Stimulated activated memory B cell treated with anti-CD40 and anti-IgM and Interleukin-4, amounts not matched to agents 10 μg/mL and 1 μg/mL and 100 μg/mL, for 72 hours (primary cell): ENCODE results near the gene OXA1L.
"Not testable (repeated sequence)": the region's sequence is repeated elsewhere in the genome, so short reads cannot be mapped to it uniquely, and the experiment has no call there.

Experiments
- ATAC-seq: fragments of 150-1000 bp; cut with Tn5 transposase; 2 replicates; pipeline ENCODE4 v1.10.0; 2021
- H3K27ac Mint-ChIP-seq: one replicate; pipeline ENCODE4 v1.8.0; 2022; ENCODE audit warnings: mild to moderate bottlenecking, mixed read lengths
- H3K27me3 Mint-ChIP-seq: one replicate; pipeline ENCODE4 v1.8.0; 2022; ENCODE audit warnings: mixed read lengths
- H3K36me3 Mint-ChIP-seq: one replicate; pipeline ENCODE4 v1.8.0; 2022; ENCODE audit warnings: mixed read lengths
- H3K4me1 Mint-ChIP-seq: one replicate; pipeline ENCODE4 v1.8.0; 2022; ENCODE audit warnings: mixed read lengths
- H3K4me3 Mint-ChIP-seq: one replicate; pipeline ENCODE4 v1.8.0; 2022; ENCODE audit warnings: mild to moderate bottlenecking, moderate library complexity, mixed read lengths
- H3K9me3 Mint-ChIP-seq: one replicate; pipeline ENCODE4 v1.8.0; 2022; ENCODE audit warnings: mixed read lengths

OXA1L gene

GRCh38 chr14:22748631-22749068 is 17.8 kb upstream of the OXA1L start:
- H3K4me3 Mint-ChIP-seq = peak overlapping the region; percentile 57
- peak; percentile 64 for ATAC-seq

DNA sequence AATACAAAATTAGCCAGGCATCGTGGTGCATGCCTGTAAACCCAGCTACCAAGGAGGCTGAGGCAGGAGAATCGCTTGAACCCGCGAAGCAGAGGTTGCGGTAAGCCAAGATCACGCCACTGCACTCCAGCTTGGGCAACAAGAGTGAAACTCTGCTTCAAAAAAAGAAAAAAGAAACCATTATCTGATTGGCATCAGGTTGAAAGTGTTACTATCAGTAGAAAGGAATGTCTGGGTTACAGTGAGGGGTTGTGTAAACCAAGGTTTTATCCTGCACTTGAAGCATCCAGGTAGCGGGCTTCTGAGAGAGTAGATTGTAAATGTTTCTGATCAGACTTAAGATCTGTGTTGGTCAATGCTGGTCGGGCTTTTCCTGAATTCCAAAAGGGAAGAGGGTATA is 14.1 kb upstream of the OXA1L start:
- ATAC-seq = no peak
- Mint-ChIP-seq H3K27me3 (no peaks in the 10 kb centered on the region), H3K4me3 (no peak overlapping the region), H3K4me1 (peaks cover 24% of the 10 kb centered on the region), H3K27ac (no peak overlapping the region), H3K36me3 (no peaks in the 10 kb centered on the region), H3K9me3 (no peaks in the 10 kb centered on the region)

More at GRCh38 chr14:22748631-22749068, 17.8 kb upstream of the OXA1L start:
- H3K9me3 Mint-ChIP-seq = no peaks in the 10 kb centered on the region
- H3K36me3 Mint-ChIP-seq = no peaks in the 10 kb centered on the region
- H3K4me1 Mint-ChIP-seq = peaks cover 17% of the 10 kb centered on the region
- H3K27ac Mint-ChIP-seq = peak overlapping the region; percentile 89
- H3K27me3 Mint-ChIP-seq = no peaks in the 10 kb centered on the region

- H3K4me1 Mint-ChIP-seq = peaks cover 14% of the 10 kb centered on the region
- H3K36me3 Mint-ChIP-seq = no peaks in the 10 kb centered on the region
- H3K9me3 Mint-ChIP-seq = no peaks in the 10 kb centered on the region
- no peak overlapping the region for H3K27ac Mint-ChIP-seq
- H3K4me3 Mint-ChIP-seq = no peak overlapping the region
- ATAC-seq = no peak
- no peaks in the 10 kb centered on the region for H3K27me3 Mint-ChIP-seq
These were observed 12.9 kb upstream of the OXA1L start for GRCh38 chr14:22753586-22753985.

GRCh38 chr14:22757972-22758650 is 8.4 kb upstream of the OXA1L start:
- H3K27ac Mint-ChIP-seq, H3K27me3 Mint-ChIP-seq, ATAC-seq, H3K4me3 Mint-ChIP-seq, H3K9me3 Mint-ChIP-seq: not testable (repeated sequence)
- peaks cover 32% of the 10 kb centered on the region for H3K36me3 Mint-ChIP-seq
- H3K4me1 Mint-ChIP-seq = peaks cover 10% of the 10 kb centered on the region

DNA sequence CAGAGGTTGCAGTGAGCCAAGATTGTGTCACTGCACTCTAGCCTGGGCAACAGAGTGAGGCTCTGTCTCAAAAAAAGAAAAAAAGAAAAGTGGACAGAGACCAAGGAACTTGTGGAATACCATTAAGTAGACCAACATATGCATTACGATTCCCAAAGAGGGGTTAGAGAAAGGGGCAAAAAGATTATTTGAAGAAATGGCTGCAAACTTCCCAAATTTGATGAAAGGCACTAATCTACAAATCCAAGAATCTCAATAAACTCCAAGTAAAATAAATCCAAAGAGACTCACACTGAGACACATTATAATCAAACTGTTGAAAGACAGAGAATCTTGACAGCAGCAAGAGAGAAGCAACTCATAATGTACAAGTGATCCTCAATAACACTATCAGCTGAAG is 4.8 kb upstream of the OXA1L start:
- H3K27ac Mint-ChIP-seq = no peak overlapping the region
- peaks cover 34% of the 10 kb centered on the region for H3K36me3 Mint-ChIP-seq
- no peak overlapping the region for H3K4me3 Mint-ChIP-seq
- no peak for ATAC-seq
- peaks cover 5% of the 10 kb centered on the region for H3K4me1 Mint-ChIP-seq
- H3K27me3 Mint-ChIP-seq = no peaks in the 10 kb centered on the region
- H3K9me3 Mint-ChIP-seq = no peaks in the 10 kb centered on the region

DNA sequence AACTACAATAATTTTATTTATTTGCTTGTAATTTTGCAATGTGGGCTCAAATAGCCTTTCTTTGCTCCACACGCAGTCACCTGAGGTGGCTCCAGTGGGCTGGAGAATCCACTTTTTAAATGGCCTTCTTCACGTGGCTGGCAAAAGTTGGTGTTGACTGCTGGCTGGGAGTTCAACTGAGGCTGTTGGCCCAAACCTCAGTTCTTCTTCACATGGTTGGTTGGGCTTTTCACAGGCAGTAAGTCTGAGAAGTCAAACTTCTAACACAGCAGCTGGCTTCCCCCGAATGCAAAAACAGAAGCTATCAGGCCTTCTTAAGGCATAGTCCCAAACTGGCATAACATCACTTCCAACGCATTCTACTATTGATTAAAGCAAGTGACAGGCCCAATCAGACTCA is 2.1 kb upstream of the OXA1L start:
- ATAC-seq = no peak
- peaks cover 30% of the 10 kb centered on the region for H3K4me1 Mint-ChIP-seq
- no peaks in the 10 kb centered on the region for H3K27me3 Mint-ChIP-seq
- no peak overlapping the region for H3K27ac Mint-ChIP-seq
- peaks cover 48% of the 10 kb centered on the region for H3K36me3 Mint-ChIP-seq
- no peak overlapping the region for H3K4me3 Mint-ChIP-seq
- no peaks in the 10 kb centered on the region for H3K9me3 Mint-ChIP-seq

DNA sequence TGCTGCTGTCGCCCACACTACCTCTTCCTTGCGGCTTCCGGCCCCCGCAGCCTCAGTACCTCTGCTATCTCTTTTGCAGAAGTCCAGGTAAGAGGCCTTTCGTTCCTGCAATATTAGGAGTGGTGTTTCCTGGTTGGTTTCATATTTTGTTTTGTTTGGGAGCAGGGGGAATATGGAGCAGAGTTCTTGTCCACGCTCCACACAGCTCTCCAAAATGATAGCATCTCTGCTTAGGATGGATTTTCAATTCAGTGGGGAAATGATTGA is 768 bp downstream of the OXA1L start:
- peaks cover 50% of the 10 kb centered on the region for H3K36me3 Mint-ChIP-seq

DNA sequence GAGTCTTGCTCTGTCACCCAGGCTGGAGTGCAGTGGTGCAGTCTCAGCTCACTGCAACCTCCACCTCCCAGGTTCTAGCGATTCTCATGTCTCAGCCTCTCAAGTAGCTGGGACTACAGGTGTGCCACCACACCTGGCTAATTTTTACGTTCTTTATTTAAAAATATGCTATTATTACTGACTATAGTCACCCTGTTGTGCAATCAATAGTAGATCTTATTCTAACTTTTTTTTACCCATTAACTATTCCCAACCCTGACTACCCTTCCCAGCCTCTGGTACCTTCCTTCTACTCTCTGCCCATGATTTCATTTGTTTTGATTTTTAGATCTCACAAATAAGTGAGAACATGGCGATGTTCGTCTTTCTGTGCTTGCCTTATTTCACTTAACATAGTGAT is 2.5 kb downstream of the OXA1L start:
- H3K36me3 Mint-ChIP-seq = peaks cover 46% of the 10 kb centered on the region
- peaks cover 34% of the 10 kb centered on the region for H3K4me1 Mint-ChIP-seq
- H3K27me3 Mint-ChIP-seq = no peaks in the 10 kb centered on the region
- ATAC-seq = no peak
- peak overlapping the region; percentile 100 for H3K27ac Mint-ChIP-seq
- H3K9me3 Mint-ChIP-seq = no peaks in the 10 kb centered on the region
- H3K4me3 Mint-ChIP-seq = no peak overlapping the region

More for the DNA sequence above, 768 bp downstream of the OXA1L start:
- peak overlapping the region; percentile 95 for H3K4me3 Mint-ChIP-seq
- peak overlapping the region; percentile 100 for H3K27ac Mint-ChIP-seq
- H3K4me1 Mint-ChIP-seq = peaks cover 34% of the 10 kb centered on the region
- H3K27me3 Mint-ChIP-seq = no peaks in the 10 kb centered on the region
- no peaks in the 10 kb centered on the region for H3K9me3 Mint-ChIP-seq
- no peak for ATAC-seq

DNA sequence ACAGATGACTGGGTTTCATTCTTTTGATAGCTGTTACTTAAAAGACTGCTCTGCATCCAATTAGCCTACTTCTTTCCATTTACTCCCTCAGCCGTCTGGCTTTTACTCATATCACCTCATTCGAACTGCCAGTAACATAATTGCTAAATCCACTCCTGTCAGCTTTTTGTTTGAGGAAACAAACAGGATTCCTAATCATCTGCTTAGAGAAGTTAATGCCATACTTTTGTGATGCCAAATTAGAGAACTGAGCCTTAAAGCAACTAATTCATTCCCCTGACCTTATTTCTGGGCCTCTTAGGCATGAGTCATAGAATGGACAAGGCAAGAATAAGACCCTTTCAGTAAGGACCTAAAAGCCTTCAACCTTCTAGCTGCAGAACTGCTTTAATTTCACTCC is 2.9 kb downstream of the OXA1L start:
- Mint-ChIP-seq H3K27me3 (no peaks in the 10 kb centered on the region), H3K27ac (no peak overlapping the region), H3K36me3 (peaks cover 48% of the 10 kb centered on the region), H3K4me3 (no peak overlapping the region), H3K4me1 (peaks cover 34% of the 10 kb centered on the region), H3K9me3 (no peaks in the 10 kb centered on the region)
- no peak for ATAC-seq

- H3K36me3 Mint-ChIP-seq = peaks cover 59% of the 10 kb centered on the region
- no peak for ATAC-seq
- H3K27ac Mint-ChIP-seq = no peak overlapping the region
- no peaks in the 10 kb centered on the region for H3K27me3 Mint-ChIP-seq
- H3K4me3 Mint-ChIP-seq = no peak overlapping the region
- H3K9me3 Mint-ChIP-seq = no peaks in the 10 kb centered on the region
- H3K4me1 Mint-ChIP-seq = peaks cover 34% of the 10 kb centered on the region
These were observed 4.1 kb downstream of the OXA1L start for GRCh38 chr14:22770481-22771187.

GRCh38 chr14:22772725-22773124 is 6.2 kb downstream of the OXA1L start:
- peaks cover 59% of the 10 kb centered on the region for H3K36me3 Mint-ChIP-seq
- no peak overlapping the region for H3K27ac Mint-ChIP-seq

DNA sequence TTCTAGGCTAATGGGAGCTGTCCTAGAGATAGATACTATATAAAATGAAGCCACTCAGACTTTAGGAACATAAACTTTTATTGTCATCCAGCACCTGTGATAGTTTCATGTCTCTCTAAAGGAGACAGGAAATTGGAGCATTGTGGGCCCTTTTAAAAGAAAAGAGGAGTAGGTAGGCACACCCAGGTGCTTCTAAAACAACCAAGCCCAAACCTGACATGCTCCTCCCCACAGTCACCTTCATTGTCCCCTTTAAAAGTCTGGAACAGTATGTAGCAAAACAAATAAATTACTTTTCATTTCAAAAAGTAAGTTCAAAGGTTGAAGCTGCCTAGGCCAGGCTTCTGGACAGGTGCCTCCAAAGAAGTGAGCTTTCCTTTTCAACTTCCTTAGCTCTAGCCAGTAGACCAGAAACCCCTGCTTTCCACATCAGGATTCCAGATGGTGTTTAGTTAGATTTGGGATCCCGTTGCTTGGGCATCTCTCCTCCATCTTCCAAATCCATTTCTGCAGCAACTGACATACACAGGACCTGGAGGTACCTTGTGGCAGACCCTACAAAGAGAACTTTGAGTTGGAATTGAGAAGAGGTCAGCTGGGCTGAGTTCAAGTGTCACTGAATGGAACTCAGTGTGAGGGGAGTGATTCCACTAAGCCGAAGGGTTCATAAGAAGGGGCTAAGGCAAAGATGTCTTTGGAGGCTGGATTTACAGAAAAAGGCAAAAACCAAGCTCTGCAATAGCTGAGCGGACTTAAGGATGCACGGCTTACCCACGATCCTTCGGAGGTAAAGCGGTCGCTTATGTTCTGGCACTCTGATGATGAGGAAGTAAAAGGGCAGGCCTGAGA is 6.9 kb downstream of the OXA1L start:
- Mint-ChIP-seq H3K4me1 (peaks cover 14% of the 10 kb centered on the region), H3K27ac (no peak overlapping the region), H3K36me3 (peaks cover 54% of the 10 kb centered on the region), H3K9me3 (no peaks in the 10 kb centered on the region), H3K4me3 (no peak overlapping the region), H3K27me3 (no peaks in the 10 kb centered on the region)
- no peak for ATAC-seq

More at GRCh38 chr14:22772725-22773124, 6.2 kb downstream of the OXA1L start:
- H3K4me3 Mint-ChIP-seq = no peak overlapping the region
- peaks cover 21% of the 10 kb centered on the region for H3K4me1 Mint-ChIP-seq
- no peaks in the 10 kb centered on the region for H3K27me3 Mint-ChIP-seq
- ATAC-seq = no peak
- H3K9me3 Mint-ChIP-seq = no peaks in the 10 kb centered on the region

DNA sequence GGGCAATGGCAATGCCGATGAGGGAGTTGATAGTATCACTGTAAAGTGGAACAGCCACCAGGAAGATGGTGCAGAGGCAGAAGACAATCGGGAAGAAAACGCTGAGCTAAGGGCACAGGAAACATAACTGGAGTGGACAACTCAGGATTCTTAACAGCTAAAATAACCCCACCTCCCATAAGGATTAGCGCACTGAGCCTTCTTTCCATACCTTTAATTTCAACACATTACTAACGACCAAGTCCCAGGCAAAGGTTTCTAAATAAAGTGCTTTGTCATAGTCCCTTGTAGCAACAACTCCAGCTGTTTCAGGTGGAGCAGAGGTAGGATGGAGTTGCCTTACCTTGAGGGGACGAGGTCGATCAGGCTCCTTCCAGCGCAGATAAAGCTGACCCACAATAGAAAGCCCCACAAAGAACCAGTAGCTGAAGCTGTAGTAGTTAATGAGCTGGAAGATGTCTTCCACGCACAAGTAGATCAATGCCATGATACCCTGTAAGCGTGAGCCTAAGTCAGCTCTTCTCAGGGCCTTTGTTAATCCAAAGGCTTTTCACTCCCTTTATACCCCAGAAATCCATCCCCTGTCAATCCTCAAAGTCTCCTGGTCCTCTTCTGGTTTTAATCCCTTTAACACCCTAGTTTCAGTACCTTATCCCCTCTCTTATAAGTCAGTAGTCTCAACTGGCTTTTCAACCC is 7.7 kb downstream of the OXA1L start:
- Mint-ChIP-seq H3K4me1 (peaks cover 6% of the 10 kb centered on the region), H3K36me3 (peaks cover 47% of the 10 kb centered on the region), H3K4me3 (no peak overlapping the region), H3K27ac (peak overlapping the region; percentile 14), H3K27me3 (no peaks in the 10 kb centered on the region), H3K9me3 (no peaks in the 10 kb centered on the region)
- ATAC-seq = no peak

- Mint-ChIP-seq H3K36me3 (peaks cover 27% of the 10 kb centered on the region), H3K27ac (no peak overlapping the region), H3K9me3 (no peaks in the 10 kb centered on the region), H3K27me3 (no peaks in the 10 kb centered on the region), H3K4me3 (no peak overlapping the region), H3K4me1 (no peaks in the 10 kb centered on the region)
- ATAC-seq = no peak
These were observed 9.7 kb downstream of the OXA1L start for GRCh38 chr14:22776215-22776614.

- H3K36me3 Mint-ChIP-seq = peaks cover 20% of the 10 kb centered on the region
- not testable (repeated sequence) for H3K4me1 Mint-ChIP-seq, ATAC-seq, H3K27me3 Mint-ChIP-seq, H3K27ac Mint-ChIP-seq, H3K9me3 Mint-ChIP-seq, H3K4me3 Mint-ChIP-seq
These were observed 10.4 kb downstream of the OXA1L start for GRCh38 chr14:22776849-22777248.
